Measurements from ENCODE around the gene PXDC1. TPM values are rescaled to one million over a fixed set of nuclear protein-coding genes. Genes with fewer than 3 reads are reported as not detected.

PXDC1 gene
- total RNA-seq, 1 donor from 2014 or later: 0.30 TPM

Other genes starting within 250 kb of the PXDC1 start
- 9.8 and 10.0 TPM in 2 replicates for gene FAM50B, start 97.7 kb upstream of the PXDC1 start, total RNA-seq

Measured in activated CD4-positive, alpha-beta T cell treated with anti-CD3 and anti-CD28 coated beads, Interleukin-2, amount 10 ng/mL, durations not matched to agents 24 days and 14 days (primary cell).